K562 (cell line): ENCODE results near the gene HS3ST3A1. TPM values are rescaled to one million over a fixed set of nuclear protein-coding genes. Genes with fewer than 3 reads are reported as not detected.

ENCODE experiments used
- ATAC-seq: fragments of 200-7000 bp; cut with Tn5 transposase; 3 replicates; pipeline ENCODE4 v1.9.1; 2020; ENCODE audit warnings: moderate library complexity
- BruUV-seq: library from RNA; stranded (reverse); fragments of 400-500 nt; replicated peaks from 2 replicates; lab custom pipeline; 2021; lab: Mats Ljungman, UMichigan
- CTCF ChIA-PET: fragments of 300-600 bp; formaldehyde crosslinking; extraction: SDS; loops from one replicate; lab custom pipeline; 2021; ENCODE audit warnings: low intra/inter-chr PET ratio; lab: Yijun Ruan, JAX
- POLR2A ChIA-PET: fragments of 300-600, 350-650 bp; sonication (Branson Sonifier 250); formaldehyde crosslinking; extraction: SDS; loops from one replicate; lab custom pipeline; 2021; ENCODE audit warnings: antibody characterized with exemption, inconsistent platforms; lab: Yijun Ruan, JAX
- DNase-seq, 4 experiments: peaks; one replicate each; pipeline versions ENCODE4 v3.0.0 to v3.0.0-alpha.2; 2011 to 2018; ENCODE audit warnings: low spot score in 3 of 4, mixed read lengths in 3 of 4; ENCODE audit errors: extremely low read depth in 1 of 4
- FAIRE-seq: peaks from 2 replicates; lab custom pipeline; 2011; peaks lifted over from hg19 to GRCh38; lab: Jason Lieb, UNC
- H2AFZ ChIP-seq: 2 replicates; pipeline ENCODE4 v1.6.0; 2011; ENCODE audit warnings: low read depth, low read length, control low read depth, inconsistent platforms
- H3K27ac ChIP-seq: fragments of 200-600 bp; 3 replicates; pipeline ENCODE4 v1.8.0; 2011; ENCODE audit warnings: low read depth, mild to moderate bottlenecking, control low read depth, inconsistent platforms, low read length, moderate library complexity, mixed read lengths; ENCODE audit errors: extremely low read depth
- H3K27me3 ChIP-seq, 2 experiments: fragments of 300-600 bp in 1 of 2; 2 replicates in 1 of 2; 3 replicates in 1 of 2; pipeline versions ENCODE4 v1.6.0 to v1.8.0; 2011; ENCODE audit warnings: inconsistent platforms in 2 of 2, low read length in 2 of 2, mild to moderate bottlenecking in 1 of 2, mixed read lengths in 1 of 2, moderate library complexity in 1 of 2; ENCODE audit not compliant: control insufficient read depth in 2 of 2, insufficient read depth in 2 of 2
- H3K36me3 ChIP-seq: fragments of 300-600 bp; 3 replicates; pipeline ENCODE4 v1.8.0; 2011; ENCODE audit warnings: mild to moderate bottlenecking, low read length, inconsistent platforms; ENCODE audit not compliant: control insufficient read depth, insufficient read depth
- H3K4me1 ChIP-seq, 2 experiments: fragments of 200-600 bp in 1 of 2; replicated peaks in 1 of 2; 2 replicates in 1 of 2; 3 replicates in 1 of 2; pipeline versions ENCODE4 v1.5.1 to v1.8.0; 2011; ENCODE audit warnings: inconsistent platforms in 2 of 2, low read length in 2 of 2, mild to moderate bottlenecking in 1 of 2, mixed read lengths in 1 of 2, moderate library complexity in 1 of 2; ENCODE audit not compliant: control insufficient read depth in 2 of 2, insufficient read depth in 2 of 2
- H3K4me2 ChIP-seq: 2 replicates; pipeline ENCODE4 v1.6.1; 2011; ENCODE audit warnings: low read length, control low read depth, inconsistent platforms, mixed read lengths; ENCODE audit not compliant: insufficient read depth
- H3K4me3 ChIP-seq: fragments of 200-600 bp; sonication (generic), shearing (Covaris generic); 2 replicates; pipeline ENCODE4 v1.5.1; 2016; ENCODE audit warnings: control low read depth, inconsistent platforms
- H3K79me2 ChIP-seq: fragments of 200-600 bp; 3 replicates; pipeline ENCODE4 v1.8.0; 2011; ENCODE audit warnings: low read length, inconsistent platforms; ENCODE audit not compliant: control insufficient read depth, insufficient read depth
- H3K9ac ChIP-seq, 2 experiments: 2 replicates each; pipeline versions ENCODE4 v1.6.0 to v1.6.1; 2011; ENCODE audit warnings: low read depth in 2 of 2, low read length in 2 of 2, control low read depth in 1 of 2, inconsistent platforms in 1 of 2, mild to moderate bottlenecking in 1 of 2, mixed read lengths in 1 of 2; ENCODE audit not compliant: insufficient read depth in 1 of 2
- H3K9me1 ChIP-seq: one replicate; pipeline ENCODE4 v1.6.0; 2011; ENCODE audit warnings: inconsistent platforms, mild to moderate bottlenecking, low read length, moderate library complexity; ENCODE audit not compliant: control insufficient read depth, insufficient read depth
- H3K9me3 ChIP-seq: replicated peaks from 2 replicates; pipeline ENCODE4 v1.5.1; 2011; ENCODE audit warnings: low read depth, low read length, inconsistent platforms; ENCODE audit not compliant: control insufficient read depth, insufficient read depth
- H4K20me1 ChIP-seq: replicated peaks from 2 replicates; pipeline ENCODE4 v1.6.1; 2011; ENCODE audit warnings: low read length, inconsistent platforms, mixed read lengths; ENCODE audit not compliant: control insufficient read depth, insufficient read depth
- ELF1 ChIP-seq: fragments of 200-800 bp; sonication (Bioruptor generic); IDR thresholded peaks from 2 replicates; pipeline ENCODE4 v1.6.1; 2016; ENCODE audit warnings: missing genetic modification characterization, missing compliant biosample characterization
- FOSL1 ChIP-seq: fragments of 200-800 bp; sonication (Bioruptor generic); conservative IDR thresholded peaks from 2 replicates; pipeline ENCODE4 v1.6.1; 2016; ENCODE audit warnings: missing genetic modification characterization, missing compliant biosample characterization
- ILK ChIP-seq: fragments of 450-650 bp; IDR thresholded peaks from 2 replicates; pipeline ENCODE4 v1.6.1; 2016; ENCODE audit warnings: missing genetic modification characterization, low read depth, mild to moderate bottlenecking, missing compliant biosample characterization, moderate library complexity, borderline replicate concordance
- JUN ChIP-seq, 2 experiments: sonication (generic) in 1 of 2; formaldehyde crosslinking in 1 of 2; IDR thresholded peaks; 2 replicates each; pipeline versions ENCODE4 v1.6.1 to v1.8.0; 2012 to 2022; ENCODE audit warnings: borderline replicate concordance in 2 of 2, mild to moderate bottlenecking in 2 of 2, improper control_type of control experiment in 1 of 2, low read depth in 1 of 2, low read length in 1 of 2, missing genetic modification reagents in 1 of 2
- JUNB ChIP-seq: fragments of 450-650 bp; formaldehyde crosslinking; conservative IDR thresholded peaks from 2 replicates; pipeline ENCODE4 v1.4.0; 2020; ENCODE audit warnings: mild to moderate bottlenecking
- JUND ChIP-seq, 2 experiments: IDR thresholded peaks; 2 replicates in 1 of 2; 3 replicates in 1 of 2; pipeline ENCODE4 v1.6.1; 2011; ENCODE audit warnings: borderline replicate concordance in 2 of 2, low read depth in 2 of 2, low read length in 2 of 2, improper control_type of control experiment in 1 of 2, missing biosample characterization in 1 of 2, missing genetic modification characterization in 1 of 2, missing genetic modification reagents in 1 of 2
- WGBS: fragments of 100-300 bp; shearing (Covaris generic); methylation state at CpG from one replicate; pipeline ENCODE4 v1.1.6; 2016; ENCODE audit warnings: low coverage, mixed read lengths; ENCODE audit not compliant: insufficient coverage; ENCODE audit errors: missing lambda C conversion rate; 5-methylcytosine and 5-hydroxymethylcytosine counted together
- in situ Hi-C: fragments of 300-500 bp; cut with MboI; formaldehyde crosslinking; loops from 4 replicates; pipeline ENCODE4 v1.15.0; 2018; ENCODE audit warnings: inconsistent platforms, mixed read lengths
- intact Hi-C: fragments of 100-400 bp; cut with micrococcal nuclease; formaldehyde crosslinking; loops from 2 replicates; pipeline ENCODE4 v1.14.2; 2022
- polyA plus RNA-seq, 8 experiments: library from polyadenylated mRNA; depleted of rRNA in 4 of 8; stranded (reverse) in 5 of 8; unstranded in 3 of 8; fragments of >200 nt; fragmentation: Nextera tagmentation in 2 of 8; fragmentation: Illumina TruSeq in 1 of 8; extraction: Ambion mirVana in 2 of 8; extraction: Trizol in 1 of 8; gene quantifications; 2 replicates each; pipeline versions ENCODE4 v1.2.1 to v1.2.3, GENCODE V29; 2011 to 2014; ENCODE audit warnings: inconsistent platforms in 1 of 8, missing spikeins in 1 of 8
- total RNA-seq, 7 experiments: library from RNA; depleted of rRNA in 6 of 7; stranded (reverse); fragments of >200 nt in 6 of 7; fragmentation: Illumina TruSeq in 2 of 7; extraction: Trizol in 2 of 7; gene quantifications; 2 replicates each; pipeline versions ENCODE4 v1.2.1 to v1.2.3, GENCODE V29; 2011 to 2021; ENCODE audit warnings: low replicate concordance in 1 of 7
- TF ChIP-seq, protein P1 (sequence below), 2 experiments: fragments of 450-650 bp in 1 of 2; sonication (generic) in 1 of 2; formaldehyde crosslinking in 1 of 2; IDR thresholded peaks in 1 of 2; conservative IDR thresholded peaks in 1 of 2; 2 replicates each; pipeline versions ENCODE4 v1.6.1 to v1.8.1; 2016 to 2023; ENCODE audit warnings: mild to moderate bottlenecking in 2 of 2, moderate library complexity in 2 of 2, inconsistent platforms in 1 of 2, missing genetic modification reagents in 1 of 2

The HS3ST3A1 gene
- total and polyA plus RNA-seq, 9 of the 15 experiments (the other 6 are each of a cell fraction or from before 2014, with no cell fraction given) = 0.25 to 14.8 (median 2.3) TPM

DNA sequence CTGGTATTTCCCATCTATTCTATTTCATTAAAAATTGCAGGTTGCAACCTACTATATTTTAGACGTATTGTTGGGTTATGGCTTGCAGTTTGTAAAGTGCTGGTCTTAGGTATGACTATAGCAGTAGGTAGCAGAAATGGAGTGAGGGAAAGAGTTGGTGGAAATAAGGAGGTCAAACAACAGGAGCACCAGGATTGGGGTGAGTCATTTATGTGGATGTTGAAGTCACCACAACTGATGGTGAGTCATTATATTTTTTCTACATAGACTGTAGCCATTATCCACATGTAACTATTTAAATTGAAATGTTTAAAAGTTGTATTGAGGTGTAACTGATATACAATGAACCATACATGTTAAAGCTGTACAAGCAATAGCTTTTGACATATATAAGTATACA lies 25.0 kb upstream of the HS3ST3A1 start:
- Histone ChIP-seq H3K79me2 (no peaks in the 10 kb centered on the region), H3K27ac (no peak overlapping the region), H3K9me3 (no peaks in the 10 kb centered on the region), H3K9ac (no peak overlapping the region), H3K4me2 (no peak overlapping the region), H3K36me3 (no peaks in the 10 kb centered on the region), H4K20me1 (no peaks in the 10 kb centered on the region), H3K4me3 (no peak overlapping the region), H3K4me1 (no peaks in the 10 kb centered on the region), H3K27me3 (no peaks in the 10 kb centered on the region; a peak in 1 of 5 replicates), H3K9me1 (no peaks in the 10 kb centered on the region), H2AFZ (no peak overlapping the region)
- BruUV-seq = no TSS peak
- no peak for ATAC-seq
- in situ Hi-C loops (no loop called here), intact Hi-C loops (no loop called here)
- peak in 2 of 4 experiments; percentile 7 to 8 for DNase-seq
- no peak for FAIRE-seq
- 50% methylated on average over 1 of the region's 1 CpG for WGBS
- TF ChIP-seq JUN (IDR thresholded peaks at IDR 0.05; ENCODE audit: borderline replicate concordance, low read depth, low read length) (0 out of 2 replicates have a peak, but pooled peaks have one; percentile 70), JUN (CRISPR knock-in tag; IDR thresholded peaks at IDR 0.05; ENCODE audit: borderline replicate concordance) (no peak), JUNB (CRISPR knock-in tag) (peak; percentile 58; the same call in 1 of the 2 replicates), ELF1 (tag) (no peak), ILK (tag) (no peak), FOSL1 (tag) (peak; percentile 80), JUND (IDR thresholded peaks at IDR 0.05; ENCODE audit: borderline replicate concordance, low read depth, low read length) (no peak), JUND (tag; IDR thresholded peaks at IDR 0.05; ENCODE audit: borderline replicate concordance, low read depth, low read length) (peak; percentile 20; the same call in 1 of the 3 replicates)
- TF ChIP-seq, protein P1, sequence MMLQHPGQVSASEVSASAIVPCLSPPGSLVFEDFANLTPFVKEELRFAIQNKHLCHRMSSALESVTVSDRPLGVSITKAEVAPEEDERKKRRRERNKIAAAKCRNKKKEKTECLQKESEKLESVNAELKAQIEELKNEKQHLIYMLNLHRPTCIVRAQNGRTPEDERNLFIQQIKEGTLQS (IDR thresholded peaks at IDR 0.05) = peak; percentile 87
- TF ChIP-seq, protein P1 (CRISPR knock-in tag; conservative IDR thresholded peaks at IDR 0.05) = no peak
- ChIA-PET POLR2A (no interaction called here), CTCF (no interaction called here)
